ENCODE data around the gene PPIE. TPM values are rescaled to one million over a fixed set of nuclear protein-coding genes. Genes with fewer than 3 reads are reported as not detected.
"Not testable (repeated sequence)": the region's sequence is repeated elsewhere in the genome, so short reads cannot be mapped to it uniquely, and the experiment has no call there.

PPIE gene
- total and polyA plus RNA-seq, 2 of the 4 experiments (the other 2 are of a cell fraction), result 40.9 to 68.1 TPM

GRCh38 chr1:39770100-39771021 is 31.7 kb downstream of the PPIE start:
- in situ Hi-C loops (cut with MboI; ENCODE audit: low sequenced_read_pairs); H4K20me1 ChIP-seq (ENCODE audit: insufficient read depth, low read length); H3K18ac ChIP-seq (ENCODE audit: low read depth, low read length); H3K9me3 ChIP-seq (ENCODE audit: control insufficient read depth, insufficient read depth, low read length); H3K56ac ChIP-seq (ENCODE audit: extremely low read depth, insufficient read depth, low read length); H2AK5ac ChIP-seq (ENCODE audit: low read depth, low read length); H3K27me3 ChIP-seq (ENCODE audit: control insufficient read depth, insufficient read depth, low read length); POLR2A ChIA-PET (ENCODE audit: unreplicated experiment); H2BK120ac ChIP-seq (ENCODE audit: low read depth, low read length); BruUV-seq (replicated peaks); H3K36me3 ChIP-seq (ENCODE audit: control insufficient read depth, insufficient read depth, low read length); H2BK15ac ChIP-seq (ENCODE audit: low read depth, low read length); H4K91ac ChIP-seq (ENCODE audit: insufficient read depth, low read depth, low read length); H3K27ac ChIP-seq (ENCODE audit: insufficient read depth, low read length); H3K9ac ChIP-seq (ENCODE audit: low read depth, low read length); H3K14ac ChIP-seq (replicated peaks; ENCODE audit: low read depth, low read length); H3K4me1 ChIP-seq (ENCODE audit: control insufficient read depth, insufficient read depth, low read length); H2BK5ac ChIP-seq (ENCODE audit: low read depth, low read length, poor library complexity, severe bottlenecking); intact Hi-C loops (cut with micrococcal nuclease); CTCF ChIA-PET; H3K9me1 ChIP-seq (ENCODE audit: insufficient read depth, low read length); H3K23ac ChIP-seq (ENCODE audit: low read depth, low read length); H2AK9ac ChIP-seq (replicated peaks; ENCODE audit: low read depth, low read length, poor library complexity); H4K5ac ChIP-seq (ENCODE audit: low read depth, low read length); H3K79me1 ChIP-seq (ENCODE audit: low read depth in 1 of 2, low read length in 2 of 2); H2BK20ac ChIP-seq (ENCODE audit: low read depth, low read length); dilution Hi-C loops (cut with HindIII; ENCODE audit: low sequenced_read_pairs, unreplicated experiment); H3K4ac ChIP-seq (ENCODE audit: low read depth, low read length): not testable (repeated sequence)
- H4K8ac ChIP-seq (ENCODE audit: low read depth in 2 of 2, low read length in 2 of 2), result peak overlapping the region; percentile 30 to 50; a peak in 1 of 4 replicates
- ATAC-seq (ENCODE audit: low read depth) (peak; percentile 82), DNase-seq (peak; percentile 15)
- peak overlapping the region; percentile 44 for H3K4me3 ChIP-seq (ENCODE audit: insufficient read depth, low read depth, low read length)
- peak overlapping the region; percentile 68 for H2AFZ ChIP-seq (replicated peaks; ENCODE audit: low read length, poor library complexity)
- peak overlapping the region; percentile 25; the same call in 1 of the 2 replicates for H3K4me2 ChIP-seq (ENCODE audit: low read depth, low read length)
- no CpG with 5 or more reads among the region's 71 CpGs for WGBS, 2 experiments (ENCODE audit: extremely low coverage in 2 of 2, insufficient read length in 1 of 2)

GRCh38 chr1:39771022-39771532 is 32.4 kb downstream of the PPIE start, which contains the start of gene OXCT2:
Gene OXCT2 (minus strand): TSS chr1:39771348. CDS start chr1:39771255, 93 bp downstream.
- H3K4me1 ChIP-seq (ENCODE audit: control insufficient read depth, insufficient read depth, low read length); POLR2A ChIA-PET (ENCODE audit: unreplicated experiment); H3K27ac ChIP-seq (ENCODE audit: insufficient read depth, low read length); ATAC-seq (ENCODE audit: low read depth); H2AK9ac ChIP-seq (replicated peaks; ENCODE audit: low read depth, low read length, poor library complexity); H3K36me3 ChIP-seq (ENCODE audit: control insufficient read depth, insufficient read depth, low read length); H3K9me1 ChIP-seq (ENCODE audit: insufficient read depth, low read length); H2BK15ac ChIP-seq (ENCODE audit: low read depth, low read length); H2BK120ac ChIP-seq (ENCODE audit: low read depth, low read length); H3K9me3 ChIP-seq (ENCODE audit: control insufficient read depth, insufficient read depth, low read length); H3K14ac ChIP-seq (replicated peaks; ENCODE audit: low read depth, low read length); H2BK20ac ChIP-seq (ENCODE audit: low read depth, low read length); H3K79me1 ChIP-seq (ENCODE audit: low read depth in 1 of 2, low read length in 2 of 2); in situ Hi-C loops (cut with MboI; ENCODE audit: low sequenced_read_pairs); BruUV-seq (replicated peaks); H3K4ac ChIP-seq (ENCODE audit: low read depth, low read length); intact Hi-C loops (cut with micrococcal nuclease); H3K18ac ChIP-seq (ENCODE audit: low read depth, low read length); H3K27me3 ChIP-seq (ENCODE audit: control insufficient read depth, insufficient read depth, low read length); H2AK5ac ChIP-seq (ENCODE audit: low read depth, low read length); H4K5ac ChIP-seq (ENCODE audit: low read depth, low read length); dilution Hi-C loops (cut with HindIII; ENCODE audit: low sequenced_read_pairs, unreplicated experiment); CTCF ChIA-PET; H3K56ac ChIP-seq (ENCODE audit: extremely low read depth, insufficient read depth, low read length); H4K91ac ChIP-seq (ENCODE audit: insufficient read depth, low read depth, low read length); H4K20me1 ChIP-seq (ENCODE audit: insufficient read depth, low read length); H3K23ac ChIP-seq (ENCODE audit: low read depth, low read length); DNase-seq; H3K9ac ChIP-seq (ENCODE audit: low read depth, low read length); H2BK5ac ChIP-seq (ENCODE audit: low read depth, low read length, poor library complexity, severe bottlenecking): not testable (repeated sequence)
- Histone ChIP-seq H3K4me3 (ENCODE audit: insufficient read depth, low read depth, low read length) (peak within 1 kb of the TSS; percentile 44), H4K8ac (ENCODE audit: low read depth in 2 of 2, low read length in 2 of 2) (peak within 1 kb of the TSS; percentile 30 to 50; a peak in 1 of 4 replicates), H3K4me2 (ENCODE audit: low read depth, low read length) (peak within 1 kb of the TSS; percentile 25; the same call in 1 of the 2 replicates), H2AFZ (replicated peaks; ENCODE audit: low read length, poor library complexity) (peak within 1 kb of the TSS; percentile 68)
- no CpG with 5 or more reads among the region's 57 CpGs for WGBS, 2 experiments (ENCODE audit: extremely low coverage in 2 of 2, insufficient read length in 1 of 2)

Measured in IMR-90 (cell line).